HG03342 (cell line): ENCODE results near the gene ST3GAL2.
"Not testable (repeated sequence)": the region's sequence is repeated elsewhere in the genome, so short reads cannot be mapped to it uniquely, and the experiment has no call there.

Experiments used
- ATAC-seq: cut with Tn5 transposase; IDR thresholded peaks from one replicate; pipeline ENCODE4 v1.9.1; 2021; ENCODE audit warnings: mild to moderate bottlenecking, moderate library complexity; ENCODE audit not compliant: unreplicated experiment

ST3GAL2 gene

DNA sequence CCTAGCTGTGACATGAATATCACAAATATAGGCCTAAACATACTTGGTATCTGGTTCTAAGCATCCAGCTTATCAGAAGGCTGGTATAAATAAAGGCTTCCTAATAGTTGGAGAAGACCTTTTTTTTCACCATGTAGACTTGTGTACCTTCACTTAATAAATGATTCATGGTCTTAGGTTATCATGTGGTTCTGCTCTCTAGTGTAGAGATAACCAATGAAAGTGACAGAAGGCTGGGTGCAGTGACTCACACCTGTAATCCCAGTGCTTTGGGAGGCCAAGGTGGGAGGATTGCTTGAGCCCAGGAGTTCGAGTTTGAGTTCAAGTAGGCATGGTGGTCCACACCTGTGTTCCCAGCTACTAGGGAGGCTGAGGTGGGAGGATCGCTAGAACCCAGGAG is 89.1 kb downstream of the ST3GAL2 start:
- no peak for ATAC-seq

GRCh38 chr16:70348991-70349390 is 89.9 kb downstream of the ST3GAL2 start:
- ATAC-seq = no peak

DNA sequence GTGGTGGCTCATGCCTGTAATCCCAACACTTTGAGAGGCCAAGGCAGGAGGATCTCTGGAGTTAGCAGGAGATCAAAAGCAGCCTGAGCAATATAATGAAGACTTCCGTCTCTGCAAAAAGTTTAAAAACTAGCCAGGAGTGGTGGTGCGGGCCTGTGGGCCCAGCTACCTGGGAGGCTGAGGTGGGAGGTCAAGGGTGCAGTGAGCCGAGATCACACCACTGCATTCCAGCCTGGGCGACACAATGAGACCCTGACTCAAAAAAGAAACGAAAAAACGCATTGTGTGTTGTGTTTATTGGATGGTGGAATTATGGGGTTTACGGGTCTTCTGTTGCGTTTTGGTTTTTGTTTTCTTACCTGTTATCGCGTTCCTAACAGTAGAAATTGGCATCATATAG is 93.1 kb downstream of the ST3GAL2 start:
- no peak for ATAC-seq

- ATAC-seq = no peak
Observed at GRCh38 chr16:70342016-70342415, 96.9 kb downstream of the ST3GAL2 start.

DNA sequence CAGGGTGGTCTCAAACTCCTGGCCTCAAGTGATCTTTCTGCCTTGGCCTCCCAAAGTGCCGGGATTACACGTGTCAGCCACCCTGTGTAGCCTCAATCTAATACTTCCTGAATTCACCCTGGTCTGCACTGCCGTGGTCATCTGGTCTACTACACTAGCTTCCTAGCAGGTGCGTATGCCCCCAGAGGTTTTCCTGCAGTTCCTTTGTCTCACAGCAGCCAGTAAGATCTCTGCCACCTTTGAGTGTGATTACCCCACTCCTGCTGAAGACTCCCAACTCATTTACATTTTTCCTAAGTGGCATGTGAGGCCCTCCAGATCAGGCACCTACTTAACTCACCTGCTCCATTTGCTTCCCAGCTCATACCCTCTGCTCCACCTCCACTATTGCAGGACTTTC is 97.3 kb downstream of the ST3GAL2 start:
- no peak for ATAC-seq

GRCh38 chr16:70337814-70338213 is 101.1 kb downstream of the ST3GAL2 start:
- no peak for ATAC-seq

- ATAC-seq = not testable (repeated sequence)
Observed at GRCh38 chr16:70332728-70333127, 106.2 kb downstream of the ST3GAL2 start.

GRCh38 chr16:70331588-70332358 is 107.1 kb downstream of the ST3GAL2 start:
- ATAC-seq = no peak

DNA sequence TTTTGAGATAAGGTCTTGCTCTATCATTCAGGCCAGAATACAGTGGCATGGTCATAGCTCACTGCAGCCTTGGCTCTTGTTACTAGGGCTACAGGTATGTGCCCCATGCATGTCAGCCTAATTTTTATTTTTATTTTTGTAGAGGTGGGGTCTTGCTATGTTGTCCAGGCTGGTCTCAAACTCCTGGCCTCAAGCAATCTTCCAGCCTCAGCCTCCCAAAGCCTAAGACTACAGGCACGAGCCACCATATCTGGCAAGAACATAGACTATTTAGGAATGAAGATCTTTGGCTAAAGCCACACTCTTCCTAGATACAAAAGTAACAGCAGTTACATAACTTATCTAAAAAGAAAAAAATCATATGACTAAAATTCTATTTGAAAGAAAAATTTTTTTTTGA is 107.8 kb downstream of the ST3GAL2 start:
- ATAC-seq = no peak
